HG03432 (cell line): ENCODE results near the gene FXYD2.

Experiments used
- ATAC-seq: cut with Tn5 transposase; IDR thresholded peaks from one replicate; pipeline ENCODE4 v1.9.1; 2021; ENCODE audit warnings: mild to moderate bottlenecking, moderate library complexity; ENCODE audit not compliant: unreplicated experiment

Gene FXYD2

DNA sequence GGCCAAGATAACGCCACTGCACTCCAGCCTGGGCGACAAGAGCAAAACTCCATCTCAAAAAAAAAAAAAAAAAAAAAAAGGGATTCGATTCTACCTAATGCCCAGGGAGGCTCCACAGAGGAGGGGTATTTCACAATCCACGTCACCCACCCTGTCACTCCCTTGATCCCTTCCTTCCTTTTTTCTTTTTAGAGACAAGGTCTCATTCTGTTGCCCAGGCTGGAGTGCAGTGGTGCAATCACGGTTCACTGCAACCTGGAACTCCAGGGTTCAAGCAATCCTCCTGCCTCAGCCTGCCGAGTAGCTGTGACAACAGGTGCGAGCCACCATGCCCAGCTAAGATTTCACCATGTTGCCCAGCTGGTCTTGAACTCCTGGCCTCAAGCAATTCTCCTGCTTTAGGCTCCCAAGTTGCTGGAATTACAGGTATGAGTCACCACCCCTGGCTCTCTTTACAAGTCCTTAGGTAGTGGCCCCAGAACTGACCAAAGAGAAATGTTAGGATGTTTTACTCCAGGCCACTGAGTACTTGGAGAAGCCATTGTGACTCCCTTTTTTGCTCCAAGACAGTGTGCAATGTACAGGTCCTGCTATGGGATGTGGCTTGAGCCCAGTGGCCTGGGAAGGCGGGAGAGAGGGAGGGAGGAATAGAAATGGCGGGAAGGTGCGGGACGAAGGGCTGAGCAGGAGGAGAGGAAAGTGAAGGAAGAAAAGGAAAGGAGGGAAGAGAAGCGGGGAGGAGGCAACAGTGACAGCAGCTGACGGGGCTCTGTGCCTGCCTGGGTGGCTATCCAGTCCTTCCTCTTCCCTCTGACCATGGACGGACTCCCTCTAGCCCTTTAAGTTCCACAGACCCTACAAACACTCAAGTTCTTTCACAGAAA lies 11.8 kb upstream of the FXYD2 start:
- ATAC-seq, result no peak

- ATAC-seq, result no peak
Observed at GRCh38 chr11:117835576-117835975, 11.0 kb upstream of the FXYD2 start.

GRCh38 chr11:117834838-117835443 lies 10.4 kb upstream of the FXYD2 start:
- no peak for ATAC-seq

GRCh38 chr11:117834068-117834810 lies 9.7 kb upstream of the FXYD2 start:
- no peak for ATAC-seq

GRCh38 chr11:117833401-117833891 lies 8.9 kb upstream of the FXYD2 start:
- ATAC-seq, result no peak

GRCh38 chr11:117832511-117832910 lies 8.0 kb upstream of the FXYD2 start:
- ATAC-seq, result no peak

DNA sequence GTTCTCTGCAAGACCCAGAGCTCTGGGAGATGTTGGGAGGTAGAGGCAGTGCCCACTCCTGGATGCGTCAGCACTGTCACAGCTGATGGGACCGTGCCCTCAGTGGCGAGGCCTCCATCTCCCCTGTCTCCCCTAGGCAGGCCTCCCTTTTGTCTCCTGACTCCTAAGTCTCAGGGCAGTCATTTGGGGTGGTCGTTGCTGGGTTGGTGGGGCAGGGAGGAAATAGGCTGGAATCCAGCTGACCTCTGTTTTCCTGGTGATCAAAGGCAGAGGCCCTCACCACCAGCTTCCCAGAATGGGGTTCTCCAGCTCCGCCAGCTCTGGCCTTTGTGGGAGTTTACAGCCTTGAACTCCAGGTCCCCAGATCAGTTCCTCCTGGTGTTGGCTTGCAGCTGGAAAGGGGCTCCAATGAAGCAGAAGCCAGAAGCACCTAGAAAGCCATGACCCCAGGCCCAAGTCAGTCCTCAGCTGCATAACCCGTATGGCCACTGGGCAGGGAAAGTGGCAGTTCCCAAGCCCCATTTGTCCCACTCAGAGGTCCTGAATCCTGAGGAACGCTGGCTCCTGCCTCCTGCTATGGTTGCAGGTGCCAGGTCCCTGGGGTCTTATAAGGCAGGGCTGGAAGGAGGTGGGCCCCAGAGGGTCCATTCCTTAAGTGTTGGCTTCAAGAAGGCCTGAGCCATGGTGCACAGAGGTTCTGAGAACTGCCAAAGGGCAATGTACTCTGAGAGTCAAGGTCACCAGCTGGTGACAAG lies 7.3 kb upstream of the FXYD2 start:
- ATAC-seq, result no peak

DNA sequence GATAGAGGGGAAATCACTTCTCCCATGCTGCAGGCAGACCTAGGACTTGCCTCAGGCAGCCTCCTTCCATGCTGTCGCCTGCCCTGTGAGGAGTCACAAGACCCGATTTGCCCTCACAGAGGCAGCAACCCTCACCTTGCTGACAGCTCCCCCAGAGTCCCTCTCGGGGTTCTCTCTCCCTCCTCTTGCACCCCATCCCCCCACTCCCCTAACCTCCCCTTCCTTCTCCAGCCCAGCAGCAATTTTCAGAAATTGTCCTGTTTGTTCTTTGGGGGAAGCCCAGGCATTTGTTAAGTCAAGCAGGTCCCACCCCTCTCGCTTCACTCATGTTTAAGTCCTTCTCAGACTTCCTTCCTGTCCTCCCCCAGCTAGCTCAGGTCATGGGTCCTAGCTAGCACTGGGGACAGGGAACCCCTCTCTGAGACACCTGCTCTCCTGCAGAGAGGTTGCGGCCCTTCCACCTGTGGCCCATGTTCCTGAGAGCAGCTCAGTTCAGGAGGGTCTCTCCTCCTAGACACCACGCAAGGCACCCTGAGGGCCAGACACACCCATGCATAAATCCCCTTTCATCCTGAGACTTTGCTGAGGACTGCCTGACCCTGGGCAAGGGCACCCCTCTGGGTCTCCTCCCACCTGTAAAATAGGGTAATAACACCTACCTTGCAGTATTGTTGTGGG lies 6.3 kb upstream of the FXYD2 start:
- ATAC-seq, result no peak

- ATAC-seq, result no peak
Observed at GRCh38 chr11:117830072-117830471, 5.5 kb upstream of the FXYD2 start.

DNA sequence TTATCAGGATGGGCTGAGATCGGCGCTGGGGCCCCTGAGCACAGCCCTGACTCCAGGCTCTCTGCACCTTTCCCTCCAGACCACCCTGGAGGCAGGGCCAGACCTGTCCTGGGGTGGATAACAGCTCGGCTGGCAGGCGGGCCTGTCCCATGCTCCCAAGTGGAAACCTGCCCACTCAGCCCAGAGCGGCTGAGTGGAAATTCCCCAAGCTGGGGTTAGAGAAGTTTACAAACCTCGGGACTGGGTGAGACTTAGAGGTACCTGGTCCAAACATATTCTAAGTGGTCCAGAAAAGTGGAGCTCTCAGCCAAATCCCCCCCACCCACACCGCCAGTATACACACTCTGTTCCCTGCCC lies 4.8 kb upstream of the FXYD2 start:
- ATAC-seq, result no peak

DNA sequence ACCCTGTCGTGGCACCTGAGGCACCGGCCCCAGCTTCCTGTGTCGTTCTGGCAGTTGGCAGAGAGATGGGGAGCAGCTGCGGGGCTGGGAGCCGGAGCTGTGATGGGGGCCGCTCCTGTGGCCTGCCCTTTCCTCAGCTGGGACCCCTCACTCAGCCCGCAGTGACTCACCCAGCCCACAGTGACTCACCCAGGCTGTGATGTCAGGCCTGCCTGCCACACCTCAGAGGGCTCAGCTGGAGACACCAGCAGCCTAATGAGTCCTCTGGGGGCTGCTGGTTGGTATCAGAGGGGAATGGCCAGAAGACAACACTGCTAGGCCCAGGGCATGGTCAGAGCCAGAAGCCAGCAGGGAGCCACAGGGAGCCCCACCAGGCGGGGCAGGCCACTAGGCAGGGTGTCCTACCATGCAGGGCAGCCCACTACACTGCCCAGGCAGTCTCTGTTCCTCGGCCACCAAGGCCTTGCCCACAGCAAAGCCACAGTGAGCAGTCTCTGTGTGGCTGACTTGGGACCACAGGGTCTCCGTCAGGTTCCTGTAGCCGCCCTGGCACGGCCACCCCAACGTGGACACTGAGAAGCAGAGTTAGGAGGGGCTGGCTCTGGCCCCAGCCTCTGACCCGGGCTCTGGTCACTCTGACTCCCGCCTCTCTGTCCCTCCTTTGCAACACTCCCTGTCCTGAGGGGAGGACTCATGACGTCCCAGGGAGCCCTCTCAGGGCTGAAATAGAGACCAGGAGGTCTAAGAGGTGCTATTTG lies 4.2 kb upstream of the FXYD2 start:
- ATAC-seq, result peak; percentile 72

DNA sequence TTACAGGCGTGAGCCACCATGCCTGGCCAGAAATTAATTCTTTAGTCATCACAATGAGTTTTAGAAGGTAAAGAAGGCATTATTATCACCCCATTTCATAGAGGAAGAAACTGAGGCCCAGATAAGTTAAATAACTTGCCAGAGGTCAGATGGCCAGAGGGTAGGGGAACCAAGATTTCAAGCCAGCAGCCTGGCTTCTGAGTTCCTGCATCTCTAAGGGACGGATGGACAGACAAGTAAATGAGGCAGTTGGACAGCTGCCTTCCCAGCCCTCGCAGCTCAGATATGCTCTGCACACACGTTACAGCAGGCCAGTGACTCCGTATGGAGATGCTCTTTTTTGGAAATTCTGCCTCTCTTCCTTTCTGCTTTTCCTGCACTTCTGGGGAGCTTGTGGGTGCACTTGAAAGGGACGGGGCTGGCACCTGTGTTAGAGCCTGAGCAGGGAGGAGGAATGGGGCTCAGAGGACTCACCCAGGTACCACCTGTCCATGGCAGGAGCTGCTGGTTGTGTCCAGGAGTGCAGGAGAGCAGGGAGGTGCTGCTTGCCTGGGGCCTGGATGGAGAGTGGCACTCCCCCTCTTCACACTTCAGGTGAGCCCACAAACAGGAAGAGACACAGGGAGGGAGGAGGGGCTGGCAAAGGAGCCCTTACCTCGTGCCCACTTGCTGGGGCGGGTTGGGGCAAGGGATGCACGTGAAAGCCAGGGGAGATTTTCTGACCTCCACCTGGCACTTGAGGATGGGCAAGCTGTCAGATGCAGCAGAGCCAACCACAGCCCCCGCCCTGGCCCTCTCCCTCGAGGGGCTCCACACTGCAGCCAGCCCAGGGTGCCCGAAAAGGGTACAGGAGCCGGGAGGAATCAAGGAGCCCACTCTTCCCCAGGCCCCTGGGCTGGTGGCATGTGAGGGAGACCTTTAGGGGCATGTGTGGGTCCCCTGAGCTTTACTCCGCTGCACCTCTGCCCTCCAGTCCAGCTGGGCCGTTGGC lies 3.3 kb upstream of the FXYD2 start:
- peak; percentile 4 for ATAC-seq

DNA sequence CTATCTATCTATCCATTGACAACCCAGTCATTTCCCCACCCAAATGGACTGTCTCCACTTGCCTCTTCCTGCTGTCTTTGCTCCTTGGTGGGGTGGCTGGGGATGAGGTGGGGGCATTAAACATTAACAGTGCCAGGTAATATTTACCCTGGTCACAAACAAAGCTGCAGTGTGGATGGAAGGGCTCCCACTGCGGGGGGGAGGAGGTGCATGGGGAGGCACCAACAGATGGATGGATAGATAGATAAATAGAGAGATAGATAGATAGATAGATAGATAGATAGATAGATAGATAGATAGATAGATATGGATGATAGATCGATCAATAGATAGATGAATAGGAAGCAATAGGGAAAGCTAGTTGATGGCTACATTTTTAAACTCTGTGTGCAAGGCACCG lies 2.3 kb upstream of the FXYD2 start:
- no peak for ATAC-seq

- ATAC-seq, result no peak
Observed at GRCh38 chr11:117826190-117826570, 1.6 kb upstream of the FXYD2 start.

GRCh38 chr11:117825538-117826189 lies 1.1 kb upstream of the FXYD2 start:
- no peak for ATAC-seq

DNA sequence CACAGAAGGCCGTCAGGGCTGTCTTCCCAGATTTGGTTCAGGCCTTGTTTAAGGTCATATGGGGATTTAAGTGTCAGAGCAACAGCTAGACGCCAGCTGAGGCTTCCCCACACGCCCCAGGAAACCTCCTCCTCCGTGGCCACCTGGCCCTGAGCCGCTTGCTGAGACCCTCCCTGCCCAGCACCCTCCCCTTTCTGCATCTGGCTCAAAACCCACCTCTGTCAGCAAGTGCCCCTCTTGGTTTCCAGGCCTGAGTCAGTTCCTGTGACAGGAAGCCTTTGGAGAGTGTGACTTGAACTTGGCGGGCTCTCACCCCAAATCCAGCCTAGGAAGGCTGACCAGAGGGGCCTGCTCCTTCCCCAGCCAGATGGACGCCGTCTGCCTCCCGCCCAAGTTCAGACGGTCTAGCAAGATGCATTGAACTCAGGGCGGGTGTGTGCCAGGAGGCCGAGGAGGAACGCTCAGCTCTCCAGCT lies 561 bp downstream of the FXYD2 start:
- ATAC-seq, result no peak

- no peak for ATAC-seq
Observed at GRCh38 chr11:117823294-117823945, 1.1 kb downstream of the FXYD2 start.
